Effector memory CD8-positive, alpha-beta T cell (primary cell): ENCODE measurements around the gene CERKL.

Experiments used
- ATAC-seq: fragments of 150-1000 bp; cut with Tn5 transposase; replicated peaks from 2 replicates; pipeline ENCODE4 v1.10.0; 2021; ENCODE audit warnings: mild to moderate bottlenecking, moderate library complexity
- DNase-seq, 3 experiments: peaks; one replicate each; pipeline ENCODE4 v3.0.0; 2021
- H3K27ac Mint-ChIP-seq, 2 donors: one replicate each; pipeline ENCODE4 v1.8.0; 2022; ENCODE audit warnings: mild to moderate bottlenecking in 2 of 2, mixed read lengths in 2 of 2, moderate library complexity in 2 of 2
- H3K27me3 Mint-ChIP-seq, 2 donors: one replicate each; pipeline ENCODE4 v1.8.0; 2022; ENCODE audit warnings: mixed read lengths in 2 of 2
- H3K36me3 Mint-ChIP-seq: one replicate; pipeline ENCODE4 v1.8.0; 2022; ENCODE audit warnings: mild to moderate bottlenecking, moderate library complexity, mixed read lengths; ENCODE audit not compliant: insufficient read depth
- H3K4me1 Mint-ChIP-seq, 2 donors: one replicate each; pipeline ENCODE4 v1.8.0; 2022; ENCODE audit warnings: low read depth in 2 of 2, mixed read lengths in 2 of 2
- H3K4me3 Mint-ChIP-seq, 2 donors: one replicate each; pipeline ENCODE4 v1.8.0; 2022; ENCODE audit warnings: mild to moderate bottlenecking in 2 of 2, mixed read lengths in 2 of 2, moderate library complexity in 2 of 2
- H3K9me3 Mint-ChIP-seq, 2 donors: one replicate each; pipeline ENCODE4 v1.8.0; 2022; ENCODE audit warnings: mixed read lengths in 2 of 2

The CERKL gene

DNA sequence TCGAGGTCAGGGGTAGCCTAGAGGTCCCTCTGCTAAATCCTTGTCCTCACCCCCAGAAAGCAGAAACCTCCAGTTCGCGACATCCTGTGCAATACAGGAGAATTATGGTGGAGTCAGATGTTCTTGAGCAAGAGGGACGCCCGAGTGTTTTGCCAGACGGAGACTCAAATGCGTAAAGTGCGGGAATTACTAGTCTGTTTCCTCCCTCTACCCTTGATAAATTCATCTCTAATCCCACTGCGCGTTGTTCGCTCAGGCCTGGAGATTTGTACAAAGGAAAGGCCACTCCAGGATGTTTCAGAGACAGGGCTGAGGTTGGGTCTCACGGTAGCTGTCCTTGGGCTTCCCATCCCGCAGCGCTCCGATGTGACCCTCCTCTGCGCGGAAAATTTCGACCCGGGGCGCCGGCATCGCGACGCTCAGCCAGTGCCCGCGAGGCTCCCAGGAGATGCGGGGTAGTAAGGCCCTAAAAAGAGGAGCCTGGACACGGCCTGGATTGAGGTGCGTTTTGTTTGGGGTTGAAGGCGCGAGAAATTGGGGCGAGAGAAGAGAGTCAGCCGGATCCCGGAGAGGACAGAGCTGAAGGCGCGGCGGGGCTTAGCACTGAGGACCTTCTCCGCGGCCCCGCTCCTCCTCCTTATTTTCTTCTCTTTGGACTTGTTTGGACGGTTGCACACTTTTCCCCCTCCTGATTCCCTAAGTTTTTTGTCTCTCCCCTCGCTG, 26.1 kb upstream of the CERKL start:
- peaks cover 96 to 97% of the 10 kb centered on the region in 2 donors for H3K27me3 Mint-ChIP-seq
- H3K9me3 Mint-ChIP-seq: peaks cover 3 to 6% of the 10 kb centered on the region in 2 donors
- peak overlapping the region; percentile 44 to 51 for H3K4me3 Mint-ChIP-seq
- no peak overlapping the region for H3K27ac Mint-ChIP-seq
- no peaks in the 10 kb centered on the region for H3K36me3 Mint-ChIP-seq
- DNase-seq (no peak), ATAC-seq (no peak)
- peaks cover 15 to 26% of the 10 kb centered on the region in 2 donors for H3K4me1 Mint-ChIP-seq

DNA sequence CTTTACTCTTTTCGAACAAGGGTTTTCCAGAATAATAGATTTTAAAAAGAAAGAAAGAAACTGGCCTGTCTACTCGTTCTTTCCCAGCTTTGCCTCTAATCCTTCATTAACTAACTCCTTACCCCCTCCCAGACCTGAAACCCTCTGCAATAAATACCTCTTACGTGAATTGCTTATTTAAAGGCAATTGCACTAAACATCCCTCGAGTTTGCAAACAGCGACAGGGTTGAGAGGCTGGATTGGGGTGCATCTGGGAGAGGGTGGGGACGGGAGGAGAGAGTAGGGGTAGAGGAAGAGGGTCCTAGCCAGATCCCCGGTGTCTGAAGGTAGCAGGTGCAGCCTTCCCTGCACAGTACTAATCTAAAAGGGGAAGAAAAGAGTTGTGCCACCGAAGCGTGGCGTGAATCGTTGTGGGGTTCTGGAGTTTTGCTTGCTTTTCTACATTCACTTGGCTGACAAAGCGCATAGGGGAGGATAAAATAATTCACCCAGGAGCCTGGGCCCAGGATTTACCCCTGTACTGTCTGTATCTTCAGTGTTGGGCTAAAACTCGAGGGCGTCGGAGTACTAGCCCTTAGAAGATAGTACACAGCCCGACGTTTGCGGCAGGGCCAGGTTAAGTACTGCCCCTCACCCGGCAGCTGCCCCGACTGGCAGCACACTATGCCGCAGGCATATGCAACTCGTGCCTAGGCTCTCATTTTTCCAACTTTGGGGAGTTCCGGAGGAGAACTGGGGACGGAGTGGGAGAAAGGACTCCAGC, 25.3 kb upstream of the CERKL start:
- Mint-ChIP-seq H3K27me3 (peaks cover 93 to 97% of the 10 kb centered on the region in 2 donors), H3K27ac (no peak overlapping the region), H3K4me1 (peaks cover 15 to 29% of the 10 kb centered on the region in 2 donors), H3K36me3 (no peaks in the 10 kb centered on the region), H3K9me3 (peaks cover 3 to 6% of the 10 kb centered on the region in 2 donors), H3K4me3 (peak overlapping the region; percentile 37 to 48)
- no peak for ATAC-seq
- no peak for DNase-seq

DNA sequence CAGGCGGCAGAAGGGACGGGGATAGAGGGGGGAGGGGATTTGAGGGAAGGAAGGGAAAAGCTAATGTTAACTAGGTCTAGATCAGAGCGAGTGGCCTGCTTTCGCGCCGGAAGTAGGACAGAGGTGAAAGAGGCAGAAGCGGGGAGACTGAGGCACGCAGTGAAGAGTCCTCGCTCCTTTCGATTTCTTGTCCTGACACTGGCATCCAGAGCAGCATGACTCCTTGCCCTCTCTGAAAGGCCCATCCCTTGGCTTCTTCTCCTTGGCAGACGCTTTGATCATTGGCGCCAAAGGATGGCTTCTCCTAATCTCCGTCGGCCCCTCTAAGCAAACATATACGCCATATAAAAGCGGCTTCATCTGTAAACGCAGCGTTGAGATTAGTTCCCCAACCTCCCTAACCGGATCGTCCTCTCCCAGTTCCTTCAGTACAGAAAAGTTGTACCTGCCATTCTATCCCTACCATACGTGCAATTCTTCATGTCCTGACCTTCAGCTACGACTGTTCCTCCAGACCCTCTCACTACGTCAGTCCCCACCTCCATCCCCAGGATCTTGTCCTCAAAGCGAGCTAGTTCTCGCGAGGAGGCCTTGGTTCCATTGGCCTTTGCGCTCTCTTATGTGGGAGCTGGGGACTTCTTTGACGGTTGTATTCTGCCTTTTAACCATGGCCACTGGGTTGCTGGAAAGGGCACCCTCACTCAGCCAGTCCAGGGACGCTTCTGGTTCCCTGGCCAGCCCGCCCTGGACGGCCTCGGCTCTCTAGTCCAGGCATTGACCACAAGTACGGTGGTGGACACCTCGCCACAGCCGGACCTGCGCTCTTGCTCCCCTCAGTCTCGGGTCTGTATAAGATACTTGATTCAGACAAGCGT, 24.3 kb upstream of the CERKL start:
- H3K27me3 Mint-ChIP-seq: peaks cover 92 to 96% of the 10 kb centered on the region in 2 donors
- no peak overlapping the region for H3K27ac Mint-ChIP-seq
- peak overlapping the region; percentile 37 to 48 for H3K4me3 Mint-ChIP-seq
- no peaks in the 10 kb centered on the region for H3K36me3 Mint-ChIP-seq
- ATAC-seq (no peak), DNase-seq (no peak)
- H3K9me3 Mint-ChIP-seq: peaks cover 3 to 6% of the 10 kb centered on the region in 2 donors
- peaks cover 15 to 29% of the 10 kb centered on the region in 2 donors for H3K4me1 Mint-ChIP-seq

DNA sequence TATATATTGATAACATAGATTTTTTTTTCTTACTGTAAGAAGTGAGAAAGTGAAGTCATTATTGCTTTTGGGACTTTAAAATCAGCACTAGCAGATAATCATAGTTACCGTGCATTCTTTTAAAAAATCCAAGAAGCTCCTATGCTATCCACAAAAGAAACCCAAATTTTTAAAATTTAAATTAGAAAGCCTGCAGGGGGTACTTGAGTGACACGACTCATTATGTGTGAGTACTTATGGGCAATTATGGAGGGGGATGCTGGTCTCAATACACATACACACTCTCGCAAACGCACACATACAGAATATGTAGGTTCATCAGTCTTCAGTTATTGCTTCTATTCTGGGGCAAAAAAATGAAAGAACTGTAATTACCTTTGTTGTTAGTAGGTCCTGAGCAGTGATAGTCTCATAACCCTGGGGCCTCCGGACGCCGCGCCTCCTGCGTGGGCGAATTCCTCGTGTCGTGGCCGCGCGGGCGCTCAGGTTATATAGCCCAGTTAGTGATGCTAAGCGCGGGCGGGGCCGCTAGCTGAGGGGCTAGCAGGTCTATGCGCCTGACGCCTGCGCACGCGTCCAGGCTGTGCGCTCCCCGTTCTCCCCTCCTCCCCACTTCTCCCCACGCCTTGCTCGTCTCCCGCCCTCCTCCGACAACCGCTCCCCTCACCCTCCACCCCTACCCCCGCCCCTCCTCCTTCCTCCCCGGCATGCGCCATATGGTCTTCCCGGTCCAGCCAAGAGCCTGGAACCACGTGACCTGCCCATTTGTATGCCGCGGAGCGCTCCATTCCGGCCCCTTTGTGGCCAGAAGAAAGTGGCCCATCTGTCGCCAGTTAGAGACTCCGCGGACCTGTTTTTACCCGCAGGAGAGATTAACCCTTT, 23.4 kb upstream of the CERKL start, which contains the start of gene NEUROD1:
TSS of gene NEUROD1 (minus strand) at position 463 of the 882 bp plus-strand sequence. CDS start 1,657 bp downstream, outside the sequence.
- Mint-ChIP-seq H3K27me3 (peaks cover 85 to 92% of the 10 kb centered on the region in 2 donors), H3K4me1 (peaks cover 15 to 29% of the 10 kb centered on the region in 2 donors), H3K9me3 (peaks cover 3 to 6% of the 10 kb centered on the region in 2 donors), H3K36me3 (no peaks in the 10 kb centered on the region), H3K27ac (no peak within 1 kb of the TSS), H3K4me3 (peak within 1 kb of the TSS; percentile 37 to 48)
- DNase-seq (no peak), ATAC-seq (no peak)

DNA sequence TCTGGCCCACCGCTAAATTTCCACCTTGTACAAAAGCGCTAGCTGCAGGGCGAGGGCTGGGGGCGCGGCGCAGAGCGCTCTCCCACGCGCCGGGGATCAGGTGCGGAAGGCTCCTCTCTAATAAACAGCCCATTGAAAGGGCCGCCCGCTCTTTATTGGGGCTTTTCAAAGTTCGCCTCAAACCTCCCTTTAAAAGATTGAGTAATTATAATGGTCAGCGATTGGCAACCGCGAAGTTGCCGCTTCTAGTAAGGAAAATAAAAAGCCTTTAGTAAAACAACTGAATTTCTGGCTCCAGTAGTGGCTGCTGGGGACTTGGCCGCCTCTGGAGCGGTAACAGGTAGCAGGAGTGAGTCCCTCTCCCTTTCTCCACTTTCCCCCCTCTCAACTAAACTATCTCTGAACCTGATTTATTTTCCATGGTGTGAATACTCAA, 22.7 kb upstream of the CERKL start:
- ATAC-seq (no peak), DNase-seq (no peak)
- Mint-ChIP-seq H3K36me3 (no peaks in the 10 kb centered on the region), H3K4me3 (no peak overlapping the region), H3K9me3 (peaks cover 3 to 6% of the 10 kb centered on the region in 2 donors), H3K27me3 (peaks cover 77 to 92% of the 10 kb centered on the region in 2 donors), H3K27ac (no peak overlapping the region), H3K4me1 (peaks cover 15 to 25% of the 10 kb centered on the region in 2 donors)

DNA sequence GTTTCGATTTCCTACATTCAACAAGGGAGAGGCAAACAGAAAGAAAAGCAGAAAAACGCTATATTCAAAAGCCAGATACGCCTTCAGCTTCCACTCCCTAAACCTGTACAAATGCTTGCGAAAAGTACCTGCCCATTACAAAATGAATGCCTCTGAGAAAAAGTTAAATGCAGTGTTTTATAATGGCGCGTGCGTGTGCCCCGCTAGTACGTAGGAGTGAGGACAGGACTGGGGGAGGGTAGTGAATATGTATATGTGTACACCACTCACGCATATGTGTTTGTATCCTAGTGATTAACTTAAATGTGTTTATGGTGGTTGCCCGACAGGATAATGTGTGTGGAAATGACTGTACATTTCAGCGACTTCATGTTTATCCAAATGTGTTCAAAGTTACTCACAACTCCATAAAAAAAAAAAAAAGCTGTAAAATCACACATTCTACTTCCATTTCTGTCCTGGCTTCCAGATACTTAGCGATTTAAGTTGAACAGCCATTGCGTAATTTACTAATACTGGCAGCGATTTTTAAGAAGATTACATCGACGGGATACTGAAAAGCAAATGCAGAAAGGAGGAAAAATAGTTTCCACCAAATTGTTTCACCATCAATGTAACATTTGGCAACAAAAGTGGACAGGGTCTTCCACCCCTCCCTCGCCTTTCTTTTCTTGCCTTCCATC, 22.1 kb upstream of the CERKL start:
- H3K36me3 Mint-ChIP-seq: no peaks in the 10 kb centered on the region
- no peak overlapping the region for H3K27ac Mint-ChIP-seq
- H3K9me3 Mint-ChIP-seq: peaks cover 3 to 6% of the 10 kb centered on the region in 2 donors
- peaks cover 15 to 24% of the 10 kb centered on the region in 2 donors for H3K4me1 Mint-ChIP-seq
- no peak overlapping the region for H3K4me3 Mint-ChIP-seq
- ATAC-seq (no peak), DNase-seq (no peak)
- peaks cover 77 to 92% of the 10 kb centered on the region in 2 donors for H3K27me3 Mint-ChIP-seq

DNA sequence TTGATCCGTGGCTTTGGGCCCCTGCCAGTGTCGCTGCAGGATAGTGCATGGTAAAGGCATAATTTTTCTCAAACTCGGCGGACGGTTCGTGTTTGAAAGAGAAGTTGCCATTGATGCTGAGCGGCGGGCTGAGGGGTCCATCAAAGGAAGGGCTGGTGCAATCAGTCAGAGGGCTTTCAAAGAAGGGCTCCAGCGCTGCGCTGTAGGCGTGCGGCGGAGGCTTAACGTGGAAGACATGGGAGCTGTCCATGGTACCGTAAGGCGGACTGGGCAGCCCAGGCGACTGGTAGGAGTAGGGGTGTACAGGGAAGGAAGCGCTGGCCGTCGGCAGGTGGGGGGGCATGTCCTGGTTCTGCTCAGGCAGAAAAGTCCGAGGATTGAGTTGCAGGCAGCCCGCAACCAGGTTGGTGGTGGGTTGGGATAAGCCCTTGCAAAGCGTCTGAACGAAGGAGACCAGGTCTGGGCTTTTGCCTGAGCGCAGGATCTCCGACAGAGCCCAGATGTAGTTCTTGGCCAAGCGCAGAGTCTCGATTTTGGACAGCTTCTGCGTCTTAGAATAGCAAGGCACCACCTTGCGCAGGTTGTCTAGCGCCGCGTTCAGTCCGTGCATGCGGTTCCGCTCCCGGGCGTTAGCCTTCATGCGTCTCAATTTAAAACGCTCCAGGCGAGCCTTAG, 21.1 kb upstream of the CERKL start:
- H3K27ac Mint-ChIP-seq: no peak overlapping the region
- ATAC-seq: peak; percentile 63
- DNase-seq: peak; percentile 31 to 42 (median 42)
- peaks cover 75 to 85% of the 10 kb centered on the region in 2 donors for H3K27me3 Mint-ChIP-seq
- H3K9me3 Mint-ChIP-seq: peaks cover 3 to 6% of the 10 kb centered on the region in 2 donors
- H3K4me1 Mint-ChIP-seq: peaks cover 15 to 22% of the 10 kb centered on the region in 2 donors
- H3K36me3 Mint-ChIP-seq: no peaks in the 10 kb centered on the region
- no peak overlapping the region for H3K4me3 Mint-ChIP-seq

DNA sequence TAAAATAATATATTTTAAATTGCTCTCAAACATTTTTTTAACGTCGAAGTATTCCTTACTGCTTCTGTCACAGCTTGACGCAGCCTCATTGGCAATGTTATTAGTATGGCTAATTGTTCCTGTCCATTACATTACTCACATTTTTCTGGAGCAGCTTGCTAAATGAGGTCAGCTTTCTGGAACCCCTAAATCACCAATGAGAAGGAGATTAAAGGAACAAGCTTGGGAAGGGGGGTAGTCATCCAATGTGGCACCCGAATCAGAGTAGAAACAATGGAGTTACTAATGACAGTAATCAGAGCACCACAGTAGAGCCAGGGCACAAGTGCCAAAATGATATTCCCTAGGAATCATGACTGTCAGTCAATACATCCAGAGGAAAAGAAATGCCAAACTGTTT, 18.3 kb upstream of the CERKL start:
- H3K9me3 Mint-ChIP-seq: peaks cover 3 to 6% of the 10 kb centered on the region in 2 donors
- ATAC-seq: no peak
- peaks cover 0 to 7% of the 10 kb centered on the region in 2 donors for H3K4me1 Mint-ChIP-seq
- no peak for DNase-seq
- H3K36me3 Mint-ChIP-seq: no peaks in the 10 kb centered on the region
- peaks cover 64 to 67% of the 10 kb centered on the region in 2 donors for H3K27me3 Mint-ChIP-seq
- no peak overlapping the region for H3K27ac Mint-ChIP-seq
- H3K4me3 Mint-ChIP-seq: no peak overlapping the region

DNA sequence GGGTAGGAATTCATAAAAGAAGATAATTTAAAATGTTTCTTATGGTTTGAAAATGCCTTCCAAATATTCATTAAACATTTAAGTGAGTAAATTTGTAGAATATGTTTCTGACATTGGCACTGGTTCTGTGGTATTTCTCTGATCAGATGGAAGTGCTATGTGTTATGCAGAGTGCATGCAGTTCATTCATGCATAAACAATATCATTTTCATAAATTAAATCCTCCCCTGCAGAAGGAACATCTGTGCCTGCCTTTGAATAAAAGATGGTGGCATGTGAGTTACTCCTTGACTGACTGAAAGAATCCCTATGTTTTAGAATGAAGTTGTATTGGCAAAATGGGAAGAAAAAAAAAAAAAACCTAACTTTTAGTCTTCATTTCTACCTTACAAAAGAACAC, 17.6 kb upstream of the CERKL start:
- H3K4me3 Mint-ChIP-seq: no peak overlapping the region
- H3K36me3 Mint-ChIP-seq: no peaks in the 10 kb centered on the region
- H3K27me3 Mint-ChIP-seq: peaks cover 59 to 60% of the 10 kb centered on the region in 2 donors
- no peak for DNase-seq
- peaks cover 3 to 6% of the 10 kb centered on the region in 2 donors for H3K9me3 Mint-ChIP-seq
- H3K4me1 Mint-ChIP-seq: peaks cover 0 to 5% of the 10 kb centered on the region in 2 donors
- H3K27ac Mint-ChIP-seq: no peak overlapping the region
- ATAC-seq: no peak

DNA sequence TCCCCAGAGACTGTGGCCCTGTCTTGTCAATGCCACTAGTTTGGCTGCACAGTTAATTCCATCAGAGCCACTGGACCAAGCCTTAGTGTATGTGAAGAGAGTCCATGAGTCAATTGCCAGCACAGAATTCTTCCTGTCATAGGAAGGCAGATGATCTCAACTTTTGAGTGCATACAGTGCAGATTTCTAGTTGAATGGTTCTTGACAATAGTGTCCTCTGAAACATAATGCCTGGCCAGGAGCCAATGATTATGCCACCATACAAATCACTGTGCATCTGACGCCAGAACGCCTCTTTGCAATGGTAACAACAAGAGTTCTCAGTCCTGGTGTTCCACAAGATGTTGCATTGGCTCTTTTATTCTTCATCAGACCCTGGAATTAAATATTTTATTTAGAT, 16.3 kb upstream of the CERKL start:
- Mint-ChIP-seq H3K9me3 (no peaks in the 10 kb centered on the region), H3K4me3 (no peak overlapping the region)

DNA sequence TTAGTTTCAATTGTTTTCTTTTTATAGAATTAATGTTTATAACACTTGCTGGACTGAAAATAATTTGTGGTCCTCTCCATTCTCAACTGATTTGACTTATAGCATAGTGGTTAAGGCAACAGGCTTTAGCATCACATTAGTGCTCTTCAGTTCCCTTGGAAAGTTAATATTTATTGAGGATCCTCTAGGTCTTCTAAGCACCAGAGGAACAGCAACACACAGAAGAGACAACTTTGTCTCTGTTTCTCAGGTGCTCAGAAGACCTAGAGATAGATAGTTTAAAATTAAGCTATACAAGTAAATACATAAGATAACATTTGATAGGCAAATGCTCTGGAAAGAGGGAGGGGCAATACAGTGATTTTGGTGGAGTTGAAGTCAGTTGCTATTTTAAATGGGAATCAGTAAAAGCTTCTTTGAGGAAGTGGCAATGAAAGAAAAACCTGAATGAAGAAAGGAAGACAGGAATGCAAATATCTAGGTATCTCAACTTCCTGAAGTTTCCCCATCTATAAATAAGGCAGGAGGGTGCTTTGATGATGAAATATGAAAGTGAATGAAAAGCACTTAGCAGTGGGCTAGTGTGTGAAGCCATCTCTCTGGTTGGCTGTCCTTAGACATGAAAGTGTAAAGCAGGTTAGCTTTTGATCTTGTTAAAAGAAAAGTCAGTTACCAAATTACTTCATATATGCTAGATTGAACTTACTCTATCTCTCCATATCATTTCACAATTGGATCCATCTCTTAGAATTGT, 15.5 kb upstream of the CERKL start:
- no peaks in the 10 kb centered on the region for H3K4me1 Mint-ChIP-seq
- no peak for ATAC-seq

More for the DNA sequence above, 16.3 kb upstream of the CERKL start:
- Mint-ChIP-seq H3K36me3 (no peaks in the 10 kb centered on the region), H3K27me3 (peaks cover 58 to 60% of the 10 kb centered on the region in 2 donors), H3K27ac (no peak overlapping the region), H3K4me1 (peaks cover 0 to 4% of the 10 kb centered on the region in 2 donors)
- ATAC-seq: no peak
- no peak for DNase-seq

More for the DNA sequence above, 15.5 kb upstream of the CERKL start:
- Mint-ChIP-seq H3K27ac (no peak overlapping the region), H3K36me3 (no peaks in the 10 kb centered on the region), H3K4me3 (no peak overlapping the region), H3K9me3 (no peaks in the 10 kb centered on the region), H3K27me3 (peaks cover 58 to 61% of the 10 kb centered on the region in 2 donors)
- no peak for DNase-seq
